Glutamatergic neuron (in vitro differentiated cells): ENCODE measurements around the gene CCDC171. TPM values are rescaled to one million over a fixed set of nuclear protein-coding genes. Genes with fewer than 3 reads are reported as not detected.

Experiments
- DNase-seq: peaks from one replicate; pipeline ENCODE4 v3.0.0; 2022
- H3K27ac Mint-ChIP-seq: one replicate; pipeline ENCODE4 v1.8.0; 2020; ENCODE audit warnings: mild to moderate bottlenecking, mixed read lengths, inconsistent platforms; ENCODE audit not compliant: unreplicated experiment
- H3K27me3 Mint-ChIP-seq: one replicate; pipeline ENCODE4 v1.8.0; 2020; ENCODE audit warnings: mild to moderate bottlenecking, moderate library complexity, mixed read lengths, inconsistent platforms; ENCODE audit not compliant: unreplicated experiment
- H3K36me3 Mint-ChIP-seq: one replicate; pipeline ENCODE4 v1.8.0; 2020; ENCODE audit warnings: mild to moderate bottlenecking, mixed read lengths, inconsistent platforms; ENCODE audit not compliant: unreplicated experiment
- H3K4me1 Mint-ChIP-seq: one replicate; pipeline ENCODE4 v1.8.0; 2020; ENCODE audit warnings: mild to moderate bottlenecking, low read depth, mixed read lengths, inconsistent platforms; ENCODE audit not compliant: unreplicated experiment
- H3K4me3 Mint-ChIP-seq: one replicate; pipeline ENCODE4 v1.8.0; 2020; ENCODE audit warnings: mild to moderate bottlenecking, mixed read lengths, inconsistent platforms; ENCODE audit not compliant: unreplicated experiment
- H3K9me3 Mint-ChIP-seq: one replicate; pipeline ENCODE4 v1.8.0; 2020; ENCODE audit warnings: mild to moderate bottlenecking, moderate library complexity, mixed read lengths, inconsistent platforms; ENCODE audit not compliant: unreplicated experiment
- CTCF ChIP-seq: fragments of 200-600 bp; sonication (generic); IDR thresholded peaks from one replicate; pipeline ENCODE4 v1.5.0; 2021; ENCODE audit not compliant: partially characterized antibody, unreplicated experiment
- total RNA-seq: library from RNA; stranded (reverse); fragmentation: NEBNext Ultra II Directional; extraction: Animal tissue kit (Norgen Biotek cat#: 25700); gene quantifications from one replicate; pipeline ENCODE4 v1.2.1, GENCODE V29; 2021; ENCODE audit not compliant: unreplicated experiment

The CCDC171 gene
- total RNA-seq, 1 donor from 2014 or later: 3.2 TPM

- TF ChIP-seq CTCF: no peak
- no peak overlapping the region for H3K4me3 Mint-ChIP-seq
- H3K27ac Mint-ChIP-seq: peak overlapping the region; percentile 36
- H3K9me3 Mint-ChIP-seq: peaks cover 6% of the 10 kb centered on the region
- H3K27me3 Mint-ChIP-seq: no peaks in the 10 kb centered on the region
- peaks cover 11% of the 10 kb centered on the region for H3K36me3 Mint-ChIP-seq
- H3K4me1 Mint-ChIP-seq: peaks cover 13% of the 10 kb centered on the region
- no peak for DNase-seq
These were observed 191.4 kb downstream of the CCDC171 start for GRCh38 chr9:15744196-15744595.

DNA sequence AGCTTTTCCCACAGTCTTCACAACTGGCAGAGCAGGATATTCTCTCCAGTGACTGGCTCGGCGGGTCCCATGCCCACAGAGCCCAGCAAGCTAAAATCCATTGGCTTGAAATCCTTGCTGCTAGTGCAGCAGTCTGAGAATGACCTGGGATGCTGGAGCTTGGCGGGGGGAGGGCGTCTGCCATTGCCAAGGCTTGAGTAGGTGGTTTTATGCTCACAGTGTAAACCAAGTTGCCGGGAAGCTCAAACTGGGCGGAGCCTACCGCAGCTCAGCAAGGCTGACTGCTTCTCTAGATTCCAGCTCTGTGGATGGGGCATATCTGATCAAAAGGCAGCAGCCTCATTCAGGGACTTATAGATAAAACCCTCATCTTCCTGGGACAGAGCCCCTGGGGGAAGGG, 194.1 kb downstream of the CCDC171 start:
- Mint-ChIP-seq H3K4me1 (peaks cover 13% of the 10 kb centered on the region), H3K27me3 (peaks cover 5% of the 10 kb centered on the region), H3K9me3 (peaks cover 9% of the 10 kb centered on the region), H3K4me3 (no peak overlapping the region), H3K36me3 (peaks cover 17% of the 10 kb centered on the region), H3K27ac (no peak overlapping the region)
- TF ChIP-seq CTCF: no peak
- DNase-seq: no peak

- peaks cover 2% of the 10 kb centered on the region for H3K9me3 Mint-ChIP-seq
- DNase-seq: no peak
- H3K36me3 Mint-ChIP-seq: no peaks in the 10 kb centered on the region
- no peak overlapping the region for H3K27ac Mint-ChIP-seq
- no peak for TF ChIP-seq CTCF
- no peaks in the 10 kb centered on the region for H3K4me1 Mint-ChIP-seq
- no peak overlapping the region for H3K4me3 Mint-ChIP-seq
- H3K27me3 Mint-ChIP-seq: no peaks in the 10 kb centered on the region
These were observed 202.8 kb downstream of the CCDC171 start for GRCh38 chr9:15755660-15756059.

DNA sequence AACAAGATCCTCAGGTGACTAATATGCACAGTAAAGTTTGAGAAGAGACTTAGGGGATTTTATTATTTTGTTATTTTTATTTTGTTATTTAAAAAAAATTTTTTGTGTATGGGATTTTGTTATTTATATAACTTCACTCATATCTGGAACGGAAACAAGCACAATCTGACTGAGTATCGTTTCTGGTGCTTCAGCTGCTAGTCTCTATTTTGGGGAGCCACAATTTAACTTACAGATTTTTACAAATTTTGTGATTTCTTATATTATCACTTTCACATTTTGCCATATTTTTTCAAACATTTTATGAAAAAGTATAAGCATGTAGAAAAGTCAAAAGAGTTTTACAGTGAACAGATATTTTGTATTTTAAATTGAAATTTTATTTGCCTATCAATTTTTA, 208.7 kb downstream of the CCDC171 start:
- H3K36me3 Mint-ChIP-seq: no peaks in the 10 kb centered on the region
- H3K4me3 Mint-ChIP-seq: no peak overlapping the region
- no peak for DNase-seq
- no peaks in the 10 kb centered on the region for H3K9me3 Mint-ChIP-seq
- no peaks in the 10 kb centered on the region for H3K27me3 Mint-ChIP-seq
- no peaks in the 10 kb centered on the region for H3K4me1 Mint-ChIP-seq
- H3K27ac Mint-ChIP-seq: no peak overlapping the region
- no peak for TF ChIP-seq CTCF

- Mint-ChIP-seq H3K9me3 (no peaks in the 10 kb centered on the region), H3K36me3 (no peaks in the 10 kb centered on the region), H3K27me3 (no peaks in the 10 kb centered on the region), H3K4me1 (no peaks in the 10 kb centered on the region), H3K4me3 (no peak overlapping the region), H3K27ac (no peak overlapping the region)
- no peak for DNase-seq
- no peak for TF ChIP-seq CTCF
These were observed 210.5 kb downstream of the CCDC171 start for GRCh38 chr9:15763371-15763770.
